ENCODE measurements around the gene LACTB. TPM values are rescaled to one million over a fixed set of nuclear protein-coding genes. Genes with fewer than 3 reads are reported as not detected.

LACTB gene
- total and polyA plus RNA-seq, 4 donors: 13.2 to 25.3 (median 19.1) TPM

DNA sequence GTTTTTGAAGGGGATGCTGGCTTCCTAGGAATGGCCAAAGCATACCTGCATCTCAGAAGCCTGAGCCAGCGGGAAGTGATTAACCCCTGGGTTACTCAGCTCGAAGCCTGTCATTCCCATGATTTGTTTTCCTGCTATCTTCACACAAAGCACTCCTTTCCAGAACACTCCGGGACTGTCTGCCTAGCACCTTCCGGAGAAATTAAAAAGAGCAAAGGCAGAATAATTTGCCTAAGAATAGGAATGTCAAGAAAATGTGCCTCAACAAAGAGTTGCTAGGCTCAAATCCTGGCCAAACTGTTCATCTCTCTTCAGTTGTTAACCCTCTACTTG, 45.0 kb upstream of the LACTB start:
- 90% methylated on average over 4 of the region's 4 CpGs for WGBS
- Histone ChIP-seq H3K9me3 (ENCODE audit: control insufficient read depth in 4 of 4, low read length in 3 of 4) (no peaks in the 10 kb centered on the region), H3K4me1 (ENCODE audit: control insufficient read depth in 4 of 4, insufficient read depth in 4 of 4, low read length in 3 of 4) (peaks cover 0 to 3% (median 0%) of the 10 kb centered on the region in 4 donors), H3K27me3 (ENCODE audit: control insufficient read depth in 4 of 4, insufficient read depth in 4 of 4, low read length in 3 of 4) (no peaks in the 10 kb centered on the region), H3K9ac (ENCODE audit: low read depth in 1 of 2, low read length in 2 of 2) (no peak overlapping the region), H3K27ac (ENCODE audit: low read depth in 1 of 2, low read length in 2 of 2) (no peak overlapping the region), H3K36me3 (ENCODE audit: control insufficient read depth in 4 of 4, insufficient read depth in 3 of 4, low read depth in 1 of 4, low read length in 3 of 4) (no peaks in the 10 kb centered on the region), H3K4me3 (ENCODE audit: low read depth in 1 of 3, low read length in 3 of 3) (no peak overlapping the region)
- DNase-seq (ENCODE audit: low spot score): no peak
- no peak for TF ChIP-seq EGR1 (IDR thresholded peaks at IDR 0.05; ENCODE audit: low read depth in 2 of 2)
- TF ChIP-seq, protein P1, sequence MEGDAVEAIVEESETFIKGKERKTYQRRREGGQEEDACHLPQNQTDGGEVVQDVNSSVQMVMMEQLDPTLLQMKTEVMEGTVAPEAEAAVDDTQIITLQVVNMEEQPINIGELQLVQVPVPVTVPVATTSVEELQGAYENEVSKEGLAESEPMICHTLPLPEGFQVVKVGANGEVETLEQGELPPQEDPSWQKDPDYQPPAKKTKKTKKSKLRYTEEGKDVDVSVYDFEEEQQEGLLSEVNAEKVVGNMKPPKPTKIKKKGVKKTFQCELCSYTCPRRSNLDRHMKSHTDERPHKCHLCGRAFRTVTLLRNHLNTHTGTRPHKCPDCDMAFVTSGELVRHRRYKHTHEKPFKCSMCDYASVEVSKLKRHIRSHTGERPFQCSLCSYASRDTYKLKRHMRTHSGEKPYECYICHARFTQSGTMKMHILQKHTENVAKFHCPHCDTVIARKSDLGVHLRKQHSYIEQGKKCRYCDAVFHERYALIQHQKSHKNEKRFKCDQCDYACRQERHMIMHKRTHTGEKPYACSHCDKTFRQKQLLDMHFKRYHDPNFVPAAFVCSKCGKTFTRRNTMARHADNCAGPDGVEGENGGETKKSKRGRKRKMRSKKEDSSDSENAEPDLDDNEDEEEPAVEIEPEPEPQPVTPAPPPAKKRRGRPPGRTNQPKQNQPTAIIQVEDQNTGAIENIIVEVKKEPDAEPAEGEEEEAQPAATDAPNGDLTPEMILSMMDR (IDR thresholded peaks at IDR 0.05; ENCODE audit: low read depth, low read length, missing input control): no peak
- no peak for TF ChIP-seq HNF4A (conservative IDR thresholded peaks at IDR 0.05)
- TF ChIP-seq RAD21 (IDR thresholded peaks at IDR 0.05): no peak
- TF ChIP-seq, protein P2, sequence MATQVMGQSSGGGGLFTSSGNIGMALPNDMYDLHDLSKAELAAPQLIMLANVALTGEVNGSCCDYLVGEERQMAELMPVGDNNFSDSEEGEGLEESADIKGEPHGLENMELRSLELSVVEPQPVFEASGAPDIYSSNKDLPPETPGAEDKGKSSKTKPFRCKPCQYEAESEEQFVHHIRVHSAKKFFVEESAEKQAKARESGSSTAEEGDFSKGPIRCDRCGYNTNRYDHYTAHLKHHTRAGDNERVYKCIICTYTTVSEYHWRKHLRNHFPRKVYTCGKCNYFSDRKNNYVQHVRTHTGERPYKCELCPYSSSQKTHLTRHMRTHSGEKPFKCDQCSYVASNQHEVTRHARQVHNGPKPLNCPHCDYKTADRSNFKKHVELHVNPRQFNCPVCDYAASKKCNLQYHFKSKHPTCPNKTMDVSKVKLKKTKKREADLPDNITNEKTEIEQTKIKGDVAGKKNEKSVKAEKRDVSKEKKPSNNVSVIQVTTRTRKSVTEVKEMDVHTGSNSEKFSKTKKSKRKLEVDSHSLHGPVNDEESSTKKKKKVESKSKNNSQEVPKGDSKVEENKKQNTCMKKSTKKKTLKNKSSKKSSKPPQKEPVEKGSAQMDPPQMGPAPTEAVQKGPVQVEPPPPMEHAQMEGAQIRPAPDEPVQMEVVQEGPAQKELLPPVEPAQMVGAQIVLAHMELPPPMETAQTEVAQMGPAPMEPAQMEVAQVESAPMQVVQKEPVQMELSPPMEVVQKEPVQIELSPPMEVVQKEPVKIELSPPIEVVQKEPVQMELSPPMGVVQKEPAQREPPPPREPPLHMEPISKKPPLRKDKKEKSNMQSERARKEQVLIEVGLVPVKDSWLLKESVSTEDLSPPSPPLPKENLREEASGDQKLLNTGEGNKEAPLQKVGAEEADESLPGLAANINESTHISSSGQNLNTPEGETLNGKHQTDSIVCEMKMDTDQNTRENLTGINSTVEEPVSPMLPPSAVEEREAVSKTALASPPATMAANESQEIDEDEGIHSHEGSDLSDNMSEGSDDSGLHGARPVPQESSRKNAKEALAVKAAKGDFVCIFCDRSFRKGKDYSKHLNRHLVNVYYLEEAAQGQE (IDR thresholded peaks at IDR 0.05): no peak
- TF ChIP-seq, protein P3, sequence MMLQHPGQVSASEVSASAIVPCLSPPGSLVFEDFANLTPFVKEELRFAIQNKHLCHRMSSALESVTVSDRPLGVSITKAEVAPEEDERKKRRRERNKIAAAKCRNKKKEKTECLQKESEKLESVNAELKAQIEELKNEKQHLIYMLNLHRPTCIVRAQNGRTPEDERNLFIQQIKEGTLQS (IDR thresholded peaks at IDR 0.05): no peak
- TF ChIP-seq HNF4G (IDR thresholded peaks at IDR 0.05): no peak
- no peak for TF ChIP-seq GABPA (IDR thresholded peaks at IDR 0.05 in 1 of 2, conservative IDR thresholded peaks at IDR 0.05 in 1 of 2)
- TF ChIP-seq NR2F2 (IDR thresholded peaks at IDR 0.05): no peak
- TF ChIP-seq, protein P4, sequence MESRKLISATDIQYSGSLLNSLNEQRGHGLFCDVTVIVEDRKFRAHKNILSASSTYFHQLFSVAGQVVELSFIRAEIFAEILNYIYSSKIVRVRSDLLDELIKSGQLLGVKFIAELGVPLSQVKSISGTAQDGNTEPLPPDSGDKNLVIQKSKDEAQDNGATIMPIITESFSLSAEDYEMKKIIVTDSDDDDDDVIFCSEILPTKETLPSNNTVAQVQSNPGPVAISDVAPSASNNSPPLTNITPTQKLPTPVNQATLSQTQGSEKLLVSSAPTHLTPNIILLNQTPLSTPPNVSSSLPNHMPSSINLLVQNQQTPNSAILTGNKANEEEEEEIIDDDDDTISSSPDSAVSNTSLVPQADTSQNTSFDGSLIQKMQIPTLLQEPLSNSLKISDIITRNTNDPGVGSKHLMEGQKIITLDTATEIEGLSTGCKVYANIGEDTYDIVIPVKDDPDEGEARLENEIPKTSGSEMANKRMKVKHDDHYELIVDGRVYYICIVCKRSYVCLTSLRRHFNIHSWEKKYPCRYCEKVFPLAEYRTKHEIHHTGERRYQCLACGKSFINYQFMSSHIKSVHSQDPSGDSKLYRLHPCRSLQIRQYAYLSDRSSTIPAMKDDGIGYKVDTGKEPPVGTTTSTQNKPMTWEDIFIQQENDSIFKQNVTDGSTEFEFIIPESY (IDR thresholded peaks at IDR 0.05): no peak
- TF ChIP-seq TAF1 (conservative IDR thresholded peaks at IDR 0.05): no peak
- TF ChIP-seq, protein P5, sequence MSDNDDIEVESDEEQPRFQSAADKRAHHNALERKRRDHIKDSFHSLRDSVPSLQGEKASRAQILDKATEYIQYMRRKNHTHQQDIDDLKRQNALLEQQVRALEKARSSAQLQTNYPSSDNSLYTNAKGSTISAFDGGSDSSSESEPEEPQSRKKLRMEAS (IDR thresholded peaks at IDR 0.05): no peak
- TF ChIP-seq YY1 (IDR thresholded peaks at IDR 0.05): no peak

DNA sequence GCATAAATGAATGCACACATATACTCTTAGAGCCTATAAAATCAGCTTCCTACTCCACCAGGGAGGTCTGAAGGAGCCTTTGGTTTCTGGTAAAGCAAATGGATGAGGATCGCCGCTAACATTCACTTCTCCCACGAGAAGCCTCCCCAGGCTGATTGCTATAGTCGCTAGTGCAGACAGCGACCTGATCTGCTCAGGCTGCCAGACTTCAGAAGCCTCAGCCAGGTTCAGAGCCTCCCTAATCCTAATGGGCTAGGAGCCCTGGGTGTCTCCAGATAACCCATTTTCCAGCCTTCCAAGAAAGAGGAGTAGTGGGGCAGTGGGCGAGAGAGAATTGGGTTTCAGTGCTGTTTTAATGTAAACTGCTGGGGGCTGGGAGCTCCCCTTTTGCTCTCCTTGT, 43.7 kb upstream of the LACTB start:
- H3K36me3 ChIP-seq (ENCODE audit: control insufficient read depth in 4 of 4, insufficient read depth in 3 of 4, low read depth in 1 of 4, low read length in 3 of 4): no peaks in the 10 kb centered on the region
- DNase-seq (ENCODE audit: low spot score): no peak
- no peaks in the 10 kb centered on the region for H3K27me3 ChIP-seq (ENCODE audit: control insufficient read depth in 4 of 4, insufficient read depth in 4 of 4, low read length in 3 of 4)
- H3K4me3 ChIP-seq (ENCODE audit: low read depth in 1 of 3, low read length in 3 of 3): no peak overlapping the region
- TF ChIP-seq JUND (IDR thresholded peaks at IDR 0.05) (no peak), SP1 (IDR thresholded peaks at IDR 0.05) (no peak), YY1 (IDR thresholded peaks at IDR 0.05) (no peak)
- TF ChIP-seq, protein P2 (IDR thresholded peaks at IDR 0.05): no peak
- TF ChIP-seq, protein P4 (IDR thresholded peaks at IDR 0.05): no peak
- H3K9me3 ChIP-seq (ENCODE audit: control insufficient read depth in 4 of 4, low read length in 3 of 4): no peaks in the 10 kb centered on the region
- WGBS: 90% methylated on average over 6 of the region's 6 CpGs
- peaks cover 0 to 3% (median 0%) of the 10 kb centered on the region in 4 donors for H3K4me1 ChIP-seq (ENCODE audit: control insufficient read depth in 4 of 4, insufficient read depth in 4 of 4, low read length in 3 of 4)
- no peak overlapping the region for H3K9ac ChIP-seq (ENCODE audit: low read depth in 1 of 2, low read length in 2 of 2)
- no peak overlapping the region for H3K27ac ChIP-seq (ENCODE audit: low read depth in 1 of 2, low read length in 2 of 2)
